DOHH2 (cell line): ENCODE results near the gene SLC10A4.

Experiments used
- CTCF ChIP-seq: fragments of 200-600 bp; sonication (generic); IDR thresholded peaks from one replicate; pipeline ENCODE4 v1.5.1; 2014; ENCODE audit warnings: antibody characterized with exemption, mild to moderate bottlenecking, low read depth, low read length; ENCODE audit not compliant: poor library complexity, severe bottlenecking
- EZH2phosphoT487 ChIP-seq: fragments of 200-600 bp; sonication (generic); IDR thresholded peaks from 2 replicates; pipeline ENCODE4 v1.6.1; 2017; ENCODE audit warnings: borderline replicate concordance, mild to moderate bottlenecking, antibody characterized with exemption, low read length, moderate library complexity, mixed read lengths

- TF ChIP-seq CTCF (no peak), EZH2phosphoT487 (no peak)
Observed at GRCh38 chr4:48490012-48490679, 7.0 kb downstream of the SLC10A4 start, which contains the start of gene ZAR1.
